WTC11 (cell line): Measurements from ENCODE around the gene MEF2B.

Experiments used
- CBFB ChIP-seq: sonication (generic); formaldehyde crosslinking; IDR thresholded peaks from 2 replicates; pipeline ENCODE4 v1.8.1; 2022; ENCODE audit warnings: mild to moderate bottlenecking, low read depth, missing genetic modification reagents
- ZNF232 ChIP-seq: sonication (generic); formaldehyde crosslinking; IDR thresholded peaks from 2 replicates; pipeline ENCODE4 v1.8.0; 2022; ENCODE audit warnings: mild to moderate bottlenecking, missing genetic modification reagents
- ZNF317 ChIP-seq: sonication (generic); formaldehyde crosslinking; IDR thresholded peaks from 2 replicates; pipeline ENCODE4 v1.8.1; 2023; ENCODE audit warnings: low read depth, mild to moderate bottlenecking, moderate library complexity, missing genetic modification reagents, borderline replicate concordance
- ZNF423 ChIP-seq: fragments of 250-450 bp; sonication (Bioruptor Pico); IDR thresholded peaks from 2 replicates; pipeline ENCODE4 v2.1.2; 2022; ENCODE audit warnings: mild to moderate bottlenecking, moderate library complexity
- TF ChIP-seq, protein P1 (sequence below): fragments of 200-600 bp; IDR thresholded peaks from 2 replicates; pipeline ENCODE4 v1.8.0; 2022; ENCODE audit warnings: antibody characterized with exemption
- TF ChIP-seq, protein P2 (sequence below): sonication (generic); formaldehyde crosslinking; IDR thresholded peaks from 2 replicates; pipeline ENCODE4 v1.8.0; 2022; ENCODE audit warnings: mild to moderate bottlenecking, missing genetic modification reagents
- TF ChIP-seq, protein P3 (sequence below): sonication (generic); formaldehyde crosslinking; IDR thresholded peaks from 2 replicates; pipeline ENCODE4 v1.8.1; 2023; ENCODE audit warnings: mild to moderate bottlenecking, missing genetic modification reagents, moderate library complexity

DNA sequence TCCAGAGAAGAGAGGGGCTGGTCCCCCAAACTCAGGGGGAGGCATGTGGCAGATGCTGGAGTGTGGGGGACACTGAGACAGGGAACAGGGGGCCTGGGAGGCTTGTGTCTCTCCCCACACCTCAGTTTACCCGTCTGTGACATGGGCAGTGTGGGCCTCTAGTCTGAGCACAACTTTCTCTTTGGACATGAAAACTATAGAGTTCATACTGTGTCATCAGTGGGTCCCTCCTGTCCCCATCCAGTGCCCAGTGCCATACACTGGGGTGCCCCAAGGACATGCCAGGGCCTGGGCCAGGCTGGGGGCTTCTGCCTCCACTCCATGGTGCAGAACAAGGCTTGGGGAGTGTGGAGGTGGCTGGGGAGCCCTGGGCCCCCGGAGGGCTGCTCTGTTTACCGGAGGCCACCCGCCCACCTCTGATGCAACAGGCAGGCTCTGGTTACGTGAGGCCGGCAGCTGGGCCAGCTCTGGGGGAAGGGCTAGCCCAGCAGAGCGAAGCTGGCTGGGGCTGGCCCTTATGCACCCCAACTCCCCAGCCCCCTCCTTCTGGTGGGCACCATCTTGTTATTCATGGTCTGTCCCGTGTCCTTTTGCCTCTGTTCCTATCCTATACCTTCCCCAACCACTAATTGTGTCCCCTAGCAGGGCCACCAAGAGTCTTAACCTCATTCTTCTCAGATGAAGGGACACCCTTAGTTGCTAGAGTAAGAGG, 1.9 kb upstream of the MEF2B start:
- TF ChIP-seq ZNF232 (CRISPR knock-in tag) (no peak), CBFB (CRISPR knock-in tag) (no peak), ZNF423 (CRISPR knock-in tag) (no peak), ZNF317 (no peak)
- TF ChIP-seq, protein P1, sequence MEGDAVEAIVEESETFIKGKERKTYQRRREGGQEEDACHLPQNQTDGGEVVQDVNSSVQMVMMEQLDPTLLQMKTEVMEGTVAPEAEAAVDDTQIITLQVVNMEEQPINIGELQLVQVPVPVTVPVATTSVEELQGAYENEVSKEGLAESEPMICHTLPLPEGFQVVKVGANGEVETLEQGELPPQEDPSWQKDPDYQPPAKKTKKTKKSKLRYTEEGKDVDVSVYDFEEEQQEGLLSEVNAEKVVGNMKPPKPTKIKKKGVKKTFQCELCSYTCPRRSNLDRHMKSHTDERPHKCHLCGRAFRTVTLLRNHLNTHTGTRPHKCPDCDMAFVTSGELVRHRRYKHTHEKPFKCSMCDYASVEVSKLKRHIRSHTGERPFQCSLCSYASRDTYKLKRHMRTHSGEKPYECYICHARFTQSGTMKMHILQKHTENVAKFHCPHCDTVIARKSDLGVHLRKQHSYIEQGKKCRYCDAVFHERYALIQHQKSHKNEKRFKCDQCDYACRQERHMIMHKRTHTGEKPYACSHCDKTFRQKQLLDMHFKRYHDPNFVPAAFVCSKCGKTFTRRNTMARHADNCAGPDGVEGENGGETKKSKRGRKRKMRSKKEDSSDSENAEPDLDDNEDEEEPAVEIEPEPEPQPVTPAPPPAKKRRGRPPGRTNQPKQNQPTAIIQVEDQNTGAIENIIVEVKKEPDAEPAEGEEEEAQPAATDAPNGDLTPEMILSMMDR: no peak
- TF ChIP-seq, protein P2, sequence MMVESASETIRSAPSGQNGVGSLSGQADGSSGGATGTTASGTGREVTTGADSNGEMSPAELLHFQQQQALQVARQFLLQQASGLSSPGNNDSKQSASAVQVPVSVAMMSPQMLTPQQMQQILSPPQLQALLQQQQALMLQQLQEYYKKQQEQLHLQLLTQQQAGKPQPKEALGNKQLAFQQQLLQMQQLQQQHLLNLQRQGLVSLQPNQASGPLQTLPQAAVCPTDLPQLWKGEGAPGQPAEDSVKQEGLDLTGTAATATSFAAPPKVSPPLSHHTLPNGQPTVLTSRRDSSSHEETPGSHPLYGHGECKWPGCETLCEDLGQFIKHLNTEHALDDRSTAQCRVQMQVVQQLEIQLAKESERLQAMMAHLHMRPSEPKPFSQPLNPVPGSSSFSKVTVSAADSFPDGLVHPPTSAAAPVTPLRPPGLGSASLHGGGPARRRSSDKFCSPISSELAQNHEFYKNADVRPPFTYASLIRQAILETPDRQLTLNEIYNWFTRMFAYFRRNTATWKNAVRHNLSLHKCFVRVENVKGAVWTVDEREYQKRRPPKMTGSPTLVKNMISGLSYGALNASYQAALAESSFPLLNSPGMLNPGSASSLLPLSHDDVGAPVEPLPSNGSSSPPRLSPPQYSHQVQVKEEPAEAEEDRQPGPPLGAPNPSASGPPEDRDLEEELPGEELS (CRISPR knock-in tag): no peak
- TF ChIP-seq, protein P3, sequence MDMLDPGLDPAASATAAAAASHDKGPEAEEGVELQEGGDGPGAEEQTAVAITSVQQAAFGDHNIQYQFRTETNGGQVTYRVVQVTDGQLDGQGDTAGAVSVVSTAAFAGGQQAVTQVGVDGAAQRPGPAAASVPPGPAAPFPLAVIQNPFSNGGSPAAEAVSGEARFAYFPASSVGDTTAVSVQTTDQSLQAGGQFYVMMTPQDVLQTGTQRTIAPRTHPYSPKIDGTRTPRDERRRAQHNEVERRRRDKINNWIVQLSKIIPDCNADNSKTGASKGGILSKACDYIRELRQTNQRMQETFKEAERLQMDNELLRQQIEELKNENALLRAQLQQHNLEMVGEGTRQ: no peak
